ENCODE data around the gene MFSD12.

MFSD12 gene

GRCh38 chr19:3557461-3558248 is at the start of gene MFSD12:
Gene MFSD12, minus strand, starts transcription at chr19:3557586. Its CDS starts 183 bp downstream, at chr19:3557403.
- peak; percentile 93 for DNase-seq

DNA sequence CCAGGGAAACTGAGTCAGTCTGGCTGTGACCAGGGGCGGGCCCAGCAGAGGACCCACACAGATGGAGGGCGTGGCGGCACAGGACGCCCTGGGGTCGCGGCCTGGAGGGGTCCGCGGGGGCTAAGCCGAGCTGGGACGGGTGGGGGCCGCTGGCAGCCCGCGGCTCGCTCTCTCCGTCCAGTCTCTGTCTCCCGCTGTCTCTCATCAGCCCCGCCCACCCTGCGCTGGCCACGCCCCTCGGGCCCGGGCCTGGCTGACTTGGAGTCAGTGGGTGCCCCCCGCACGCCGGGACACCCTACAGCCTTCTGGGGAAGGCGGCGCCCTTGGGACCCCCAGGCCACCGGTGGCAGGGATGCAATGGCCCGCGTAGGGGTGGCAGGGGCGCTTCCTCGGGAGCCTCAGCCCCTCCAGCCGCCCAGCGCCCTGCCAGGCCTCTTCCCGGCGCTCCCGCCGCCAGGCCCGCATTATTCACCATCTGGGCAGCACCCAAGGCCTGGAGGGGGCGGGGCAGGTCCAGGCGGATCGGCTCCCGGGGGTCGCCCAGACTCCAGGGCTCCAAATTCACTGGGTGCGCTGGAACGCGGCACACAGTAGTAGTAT is 49.4 kb upstream of the MFSD12 start, which contains the start of gene TBXA2R:
Gene TBXA2R (minus strand): TSS at position 186 of the 600 bp plus-strand sequence. CDS start 6,241 bp downstream, outside the sequence.
- DNase-seq, result peak; percentile 63

DNA sequence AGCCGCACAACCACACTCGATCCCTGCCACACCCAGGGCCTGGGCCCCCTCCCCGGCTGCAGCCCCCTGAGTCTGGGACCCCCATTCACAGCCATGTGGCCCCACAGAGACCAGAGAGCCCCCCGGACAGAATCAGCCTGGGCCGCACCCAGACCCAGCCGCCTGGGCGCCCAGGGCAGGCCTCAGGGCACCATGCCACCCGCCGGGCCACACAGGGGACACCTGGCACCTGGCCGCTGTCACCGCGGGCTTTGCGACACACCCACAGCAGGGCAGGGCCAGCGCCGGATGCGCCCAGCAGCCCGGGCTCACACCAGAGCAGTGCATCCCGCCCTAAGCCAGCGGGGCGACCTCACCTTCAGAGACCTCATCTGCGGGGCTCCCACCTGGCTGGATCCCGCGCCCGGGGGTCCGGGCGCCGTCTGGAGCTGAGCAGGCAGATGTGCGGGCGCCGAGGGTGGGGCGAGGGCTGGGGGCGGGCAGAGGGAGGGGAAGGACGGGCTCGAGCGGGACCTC is 48.8 kb upstream of the MFSD12 start:
- peak; percentile 41 for DNase-seq

DNA sequence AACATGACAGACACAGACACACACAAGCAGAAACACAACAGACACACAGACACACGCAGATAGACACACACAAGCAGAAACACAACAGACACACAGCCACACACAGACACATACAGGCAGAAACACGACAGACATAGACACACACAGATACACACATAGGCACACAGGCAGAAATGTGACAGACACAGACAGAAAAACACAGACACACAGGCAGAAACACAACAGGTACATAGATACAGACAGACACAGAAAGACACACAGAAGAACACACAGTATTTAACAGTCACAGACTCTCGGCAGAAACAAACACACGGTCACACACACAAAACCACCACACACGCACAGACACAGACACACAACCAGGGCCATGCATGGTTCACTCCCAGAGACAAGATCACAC is 48.4 kb upstream of the MFSD12 start:
- no peak for DNase-seq

DNA sequence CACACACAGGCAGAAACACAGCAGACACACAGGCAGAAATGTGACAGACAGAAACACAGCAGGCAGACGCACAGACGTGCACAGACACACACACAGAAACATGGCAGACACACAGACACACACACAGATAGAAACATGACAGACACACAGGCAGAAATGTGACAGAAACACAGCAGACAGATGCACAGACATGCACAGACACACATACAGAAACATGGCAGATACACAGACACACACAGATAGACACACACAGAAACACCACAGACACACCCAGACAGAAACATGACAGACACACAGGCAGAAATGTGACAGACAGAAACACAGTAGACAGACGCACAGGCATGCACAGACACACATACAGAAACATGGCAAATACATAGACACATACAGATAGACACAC is 48.0 kb upstream of the MFSD12 start:
- DNase-seq, result no peak

DNA sequence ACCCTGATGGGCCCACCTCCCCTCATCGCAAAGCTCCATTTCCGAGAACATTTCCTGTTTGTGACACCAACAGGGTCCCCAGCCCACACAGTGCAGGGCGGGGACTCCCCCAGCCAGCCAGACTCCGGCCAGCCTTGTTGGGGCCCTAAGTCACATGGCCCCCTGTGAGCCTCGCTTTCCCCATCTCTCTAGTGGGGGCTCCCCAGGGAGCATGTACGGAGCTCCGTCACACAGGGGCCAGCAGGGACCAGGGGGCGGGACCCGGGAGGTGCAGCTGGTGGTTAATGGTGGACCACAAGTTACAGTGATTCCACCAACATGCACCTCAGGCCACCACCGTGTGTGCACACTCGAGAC is 47.6 kb upstream of the MFSD12 start:
- peak; percentile 59 for DNase-seq

- DNase-seq, result no peak
Measured at GRCh38 chr19:3604227-3604986, 47.0 kb upstream of the MFSD12 start.

DNA sequence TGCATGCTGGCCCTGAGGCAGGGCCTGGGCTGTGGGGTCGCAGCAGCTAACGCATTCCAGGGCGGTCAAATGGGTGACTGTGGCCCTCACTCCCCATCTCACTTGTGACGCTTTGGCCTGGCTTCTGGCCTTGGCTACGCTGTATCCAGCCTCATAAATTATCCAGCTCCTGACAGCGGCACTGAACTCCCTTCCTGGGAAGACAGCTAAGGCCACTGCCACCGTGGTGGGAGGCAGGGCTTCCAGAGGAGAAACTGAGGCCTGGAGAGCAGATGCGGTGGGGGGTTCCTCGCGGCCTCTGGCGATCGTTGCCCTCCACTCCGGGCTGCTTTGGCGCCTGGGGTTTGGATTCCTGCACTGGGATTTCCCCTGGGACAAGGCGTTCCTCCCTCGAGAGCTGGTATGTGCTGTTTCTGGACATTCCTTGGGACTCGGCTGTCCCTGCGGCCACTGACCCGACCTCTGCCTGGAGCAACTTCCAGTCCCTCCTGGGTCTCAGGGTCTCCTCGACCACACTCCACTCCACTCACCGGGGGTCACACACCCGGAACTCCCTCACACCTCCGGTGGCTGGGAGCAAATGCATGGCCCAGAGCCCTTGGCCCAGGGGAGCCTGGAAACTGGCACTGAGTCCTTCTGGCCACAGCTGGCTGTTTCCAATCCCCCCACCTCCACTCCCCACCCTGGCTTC is 45.9 kb upstream of the MFSD12 start:
- DNase-seq, result no peak

GRCh38 chr19:3601021-3601420 is 43.6 kb upstream of the MFSD12 start:
- no peak for DNase-seq

- DNase-seq, result no peak
Measured at GRCh38 chr19:3599776-3600187, 42.4 kb upstream of the MFSD12 start.

- no peak for DNase-seq
Measured at GRCh38 chr19:3595521-3596061, 38.2 kb upstream of the MFSD12 start.

DNA sequence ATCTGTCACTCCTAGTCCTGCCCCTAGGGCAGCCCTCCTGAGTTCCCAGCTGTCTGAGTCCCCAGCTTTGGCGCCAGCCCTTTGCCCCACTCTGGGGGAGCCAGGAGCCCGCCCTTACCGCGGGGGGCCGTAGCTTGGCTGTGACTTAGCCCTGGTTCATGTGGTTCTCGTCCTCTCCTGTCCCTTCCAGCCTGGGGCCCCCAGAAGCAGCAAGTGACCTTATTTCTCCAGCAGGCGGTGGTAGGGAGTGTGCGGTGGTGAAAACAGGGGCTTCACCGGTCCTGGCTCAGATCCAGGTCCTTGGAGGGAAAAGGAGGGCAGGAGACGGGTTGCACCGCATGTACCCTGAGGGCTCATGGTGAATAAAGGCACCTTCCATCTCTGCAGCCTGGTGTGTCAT is 35.8 kb upstream of the MFSD12 start:
- no peak for DNase-seq

- DNase-seq, result no peak
Measured at GRCh38 chr19:3591876-3592613, 34.7 kb upstream of the MFSD12 start.

GRCh38 chr19:3590991-3591659 is 33.7 kb upstream of the MFSD12 start:
- no peak for DNase-seq

DNA sequence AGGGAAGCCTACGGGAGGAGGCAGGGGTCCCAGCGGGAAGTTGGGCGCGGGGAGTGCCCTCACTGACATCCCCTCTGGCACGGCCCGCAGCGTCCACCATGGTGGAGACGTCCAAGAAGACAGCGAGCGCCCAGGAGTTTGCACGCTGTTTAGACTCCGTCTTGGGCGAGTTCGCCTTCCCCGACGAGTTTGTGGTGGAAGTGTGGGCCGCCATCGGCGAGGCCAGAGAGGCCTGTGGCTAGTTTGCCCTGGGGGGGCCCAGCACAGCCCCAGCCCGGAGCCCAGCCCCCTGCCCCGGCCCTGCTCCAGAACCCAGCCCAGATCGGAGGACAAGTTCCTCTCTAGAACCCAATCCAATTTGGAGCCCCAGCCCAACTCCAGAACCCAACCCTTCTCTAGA is 32.6 kb upstream of the MFSD12 start:
- no peak for DNase-seq

GRCh38 chr19:3589439-3589838 is 32.1 kb upstream of the MFSD12 start:
- DNase-seq, result no peak

- DNase-seq, result no peak
Measured at GRCh38 chr19:3586707-3587346, 29.4 kb upstream of the MFSD12 start.

DNA sequence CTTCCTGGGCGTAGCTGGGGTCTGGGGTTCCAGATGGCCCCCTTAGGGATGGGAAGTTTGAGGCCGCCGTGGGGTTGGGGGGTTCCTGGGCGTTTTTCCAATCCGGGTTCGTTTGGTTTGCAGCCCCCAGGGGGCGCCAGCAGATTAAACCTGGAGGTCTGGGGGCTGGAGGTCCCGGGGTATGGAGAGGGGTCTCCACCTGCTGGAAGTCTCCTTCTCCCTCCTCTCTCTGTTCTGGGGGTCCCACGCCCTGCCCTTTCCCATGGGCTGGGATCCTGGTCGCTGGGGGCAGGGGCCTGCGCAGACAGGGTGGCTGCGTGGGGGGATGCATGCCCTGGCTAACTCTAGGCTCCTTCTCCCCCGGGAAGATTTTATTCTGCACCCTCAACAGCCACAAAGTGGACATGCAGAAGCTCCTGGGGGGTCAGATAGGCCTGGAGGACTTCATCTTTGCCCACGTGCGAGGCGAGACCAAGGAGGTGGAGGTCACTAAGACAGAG is 28.8 kb upstream of the MFSD12 start:
- DNase-seq, result peak; percentile 55

- no peak for DNase-seq
Measured at GRCh38 chr19:3585301-3586126, 28.1 kb upstream of the MFSD12 start, which contains the start of gene GIPC3. Gene GIPC3, plus strand, starts transcription at chr19:3585478. Its CDS starts 120 bp downstream, at chr19:3585598.
